GM23248 (cell line): ENCODE data around the gene CADPS2. TPM values are rescaled to one million over a fixed set of nuclear protein-coding genes. Genes with fewer than 3 reads are reported as not detected.

Experiments
- DNase-seq: peaks from one replicate; pipeline ENCODE4 v3.0.0-alpha.2; 2015
- H2AFZ ChIP-seq: fragments of 200-600 bp; sonication (generic); 2 replicates; pipeline ENCODE4 v1.6.1; 2016; ENCODE audit warnings: antibody characterized with exemption
- H3F3A ChIP-seq: fragments of 200-600 bp; sonication (generic); 2 replicates; pipeline ENCODE4 v1.6.1; 2016; ENCODE audit warnings: mild to moderate bottlenecking, antibody characterized with exemption, mixed run types; ENCODE audit not compliant: insufficient read depth
- H3K27ac ChIP-seq: fragments of 200-600 bp; sonication (generic); 2 replicates; pipeline ENCODE4 v1.5.1; 2016; ENCODE audit warnings: mild to moderate bottlenecking
- H3K27me3 ChIP-seq: fragments of 200-600 bp; sonication (generic); replicated peaks from 2 replicates; pipeline ENCODE4 v1.6.1; 2016; ENCODE audit warnings: mild to moderate bottlenecking; ENCODE audit not compliant: insufficient read depth
- H3K36me3 ChIP-seq: fragments of 200-600 bp; sonication (generic); 2 replicates; pipeline ENCODE4 v1.6.1; 2016; ENCODE audit warnings: low read depth, mild to moderate bottlenecking
- H3K4me1 ChIP-seq: fragments of 200-600 bp; sonication (generic); 2 replicates; pipeline ENCODE4 v1.6.1; 2016; ENCODE audit warnings: mild to moderate bottlenecking; ENCODE audit not compliant: insufficient read depth
- H3K4me2 ChIP-seq: fragments of 200-600 bp; sonication (generic); one replicate; pipeline ENCODE4 v1.6.1; 2016; ENCODE audit warnings: mild to moderate bottlenecking; ENCODE audit not compliant: unreplicated experiment
- H3K4me3 ChIP-seq: fragments of 200-600 bp; sonication (generic); 2 replicates; pipeline ENCODE4 v1.5.1; 2016; ENCODE audit warnings: mild to moderate bottlenecking
- H3K79me2 ChIP-seq: fragments of 200-600 bp; sonication (generic); 2 replicates; pipeline ENCODE4 v1.6.1; 2016; ENCODE audit warnings: mild to moderate bottlenecking; ENCODE audit not compliant: insufficient read depth
- H3K9ac ChIP-seq: fragments of 200-600 bp; sonication (generic); 2 replicates; pipeline ENCODE4 v1.6.1; 2016; ENCODE audit warnings: mild to moderate bottlenecking
- H3K9me2 ChIP-seq: fragments of 200-600 bp; sonication (generic); 2 replicates; pipeline ENCODE4 v1.6.1; 2016; ENCODE audit warnings: mixed run types, mild to moderate bottlenecking, moderate library complexity; ENCODE audit not compliant: insufficient read depth
- H3K9me3 ChIP-seq: fragments of 200-600 bp; sonication (generic); one replicate; pipeline ENCODE4 v1.6.1; 2017; ENCODE audit warnings: low read depth
- H4K20me1 ChIP-seq: fragments of 200-600 bp; sonication (generic); 2 replicates; pipeline ENCODE4 v1.6.0; 2016; ENCODE audit not compliant: insufficient read depth
- EZH2 ChIP-seq: fragments of 200-600 bp; sonication (generic); IDR thresholded peaks from 2 replicates; pipeline ENCODE4 v1.6.1; 2018; ENCODE audit warnings: antibody characterized with exemption, mild to moderate bottlenecking; ENCODE audit not compliant: insufficient read depth, poor library complexity, severe bottlenecking
- EZH2phosphoT487 ChIP-seq: fragments of 200-600 bp; sonication (generic); IDR thresholded peaks from 2 replicates; pipeline ENCODE4 v1.6.1; 2018; ENCODE audit warnings: antibody characterized with exemption, moderate library complexity, mild to moderate bottlenecking, low read depth; ENCODE audit not compliant: insufficient read depth
- WGBS, 2 experiments: methylation state at CpG; one replicate each; pipeline ENCODE4 v1.1.6; 2015 to 2017; ENCODE audit warnings: low lambda C conversion rate in 2 of 2, low coverage in 1 of 2; ENCODE audit errors: missing lambda C conversion rate in 2 of 2; 5-methylcytosine and 5-hydroxymethylcytosine counted together
- in situ Hi-C: fragments of 300-500 bp; cut with MboI; formaldehyde crosslinking; loops from 2 replicates; pipeline ENCODE4 v1.15.0; 2020
- polyA plus RNA-seq: library from polyadenylated mRNA; unstranded; fragments of >200 nt; fragmentation: Nextera tagmentation; extraction: Ambion mirVana; gene quantifications from 2 replicates; pipeline ENCODE4 v1.2.1, GENCODE V29; 2016
- total RNA-seq: library from RNA; depleted of rRNA; stranded (reverse); fragments of >200 nt; shearing (Covaris generic); gene quantifications from 2 replicates; pipeline ENCODE4 v1.2.3, GENCODE V29; 2014

The CADPS2 gene
- total and polyA plus RNA-seq, 2 experiments from 2014 or later, result 0.06 to 0.43 TPM

DNA sequence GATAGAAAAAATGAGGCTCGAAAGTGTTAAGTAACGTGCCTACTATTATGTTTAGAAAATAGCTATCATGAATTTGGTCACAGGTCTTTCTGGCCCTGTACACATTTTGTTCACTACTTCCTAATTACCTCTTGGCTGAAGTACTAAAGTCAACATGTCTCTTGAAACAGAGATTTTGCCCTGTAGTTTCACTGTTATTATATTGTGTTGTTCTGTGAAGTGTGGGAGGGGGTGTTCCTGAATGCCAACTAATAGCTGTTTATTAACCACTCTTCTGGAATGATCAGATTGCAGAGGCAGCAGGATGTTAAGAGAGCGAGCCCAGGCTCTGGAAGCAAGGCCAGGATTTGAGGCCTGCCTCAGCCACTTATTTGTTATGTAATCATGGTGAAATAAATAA, 259.5 kb downstream of the CADPS2 start:
- Histone ChIP-seq H3K9ac (no peak overlapping the region), H4K20me1 (no peaks in the 10 kb centered on the region), H3F3A (no peaks in the 10 kb centered on the region), H3K27ac (no peak overlapping the region), H3K27me3 (no peaks in the 10 kb centered on the region), H3K4me2 (no peak overlapping the region), H2AFZ (no peak overlapping the region), H3K36me3 (no peaks in the 10 kb centered on the region), H3K4me1 (no peaks in the 10 kb centered on the region), H3K9me2 (no peaks in the 10 kb centered on the region), H3K4me3 (no peak overlapping the region), H3K79me2 (no peaks in the 10 kb centered on the region), H3K9me3 (no peaks in the 10 kb centered on the region)
- no peak for TF ChIP-seq EZH2
- no peak for TF ChIP-seq EZH2phosphoT487
- 33 to 35% methylated on average over 3 of the region's 3 CpGs for WGBS, 2 experiments
- in situ Hi-C loops, result no loop called here
- no peak for DNase-seq

- Histone ChIP-seq H3K9me3 (no peaks in the 10 kb centered on the region), H3K4me3 (no peak overlapping the region), H3K27ac (no peak overlapping the region), H4K20me1 (no peaks in the 10 kb centered on the region), H2AFZ (no peak overlapping the region), H3K79me2 (no peaks in the 10 kb centered on the region), H3K27me3 (no peaks in the 10 kb centered on the region), H3K9me2 (no peaks in the 10 kb centered on the region), H3K36me3 (no peaks in the 10 kb centered on the region), H3K4me2 (no peak overlapping the region), H3K4me1 (no peaks in the 10 kb centered on the region), H3K9ac (no peak overlapping the region), H3F3A (no peaks in the 10 kb centered on the region)
- WGBS, 2 experiments, result 33 to 54% methylated on average over 1 of the region's 1 CpG
- DNase-seq, result no peak
- in situ Hi-C loops, result no loop called here
- TF ChIP-seq EZH2phosphoT487 (no peak), EZH2 (no peak)
Observed at GRCh38 chr7:122622682-122623081, 263.6 kb downstream of the CADPS2 start.

GRCh38 chr7:122619664-122620063, 266.6 kb downstream of the CADPS2 start:
- Histone ChIP-seq H3K9me2 (no peaks in the 10 kb centered on the region), H3K36me3 (no peaks in the 10 kb centered on the region), H4K20me1 (no peaks in the 10 kb centered on the region), H3K4me3 (no peak overlapping the region), H3K4me2 (no peak overlapping the region), H3K27me3 (no peaks in the 10 kb centered on the region), H3K27ac (no peak overlapping the region), H3K4me1 (no peaks in the 10 kb centered on the region), H2AFZ (no peak overlapping the region), H3K9ac (no peak overlapping the region), H3K9me3 (no peaks in the 10 kb centered on the region), H3K79me2 (no peaks in the 10 kb centered on the region), H3F3A (no peaks in the 10 kb centered on the region)
- in situ Hi-C loops, result no loop called here
- WGBS, 2 experiments, result 19 to 23% methylated on average over 2 of the region's 2 CpGs
- no peak for TF ChIP-seq EZH2
- TF ChIP-seq EZH2phosphoT487, result no peak
- DNase-seq, result no peak

GRCh38 chr7:122618585-122619189, 267.6 kb downstream of the CADPS2 start:
- H3K9ac ChIP-seq, result no peak overlapping the region
- no peaks in the 10 kb centered on the region for H3K27me3 ChIP-seq
- H4K20me1 ChIP-seq, result no peaks in the 10 kb centered on the region
- WGBS, 2 experiments, result 35 to 44% methylated on average over 2 of the region's 2 CpGs
- in situ Hi-C loops, result no loop called here
- H3K36me3 ChIP-seq, result no peaks in the 10 kb centered on the region
- no peak for DNase-seq
- no peak overlapping the region for H3K4me3 ChIP-seq
- H3K9me3 ChIP-seq, result no peaks in the 10 kb centered on the region
- H3F3A ChIP-seq, result no peaks in the 10 kb centered on the region
- no peak overlapping the region for H2AFZ ChIP-seq
- no peak overlapping the region for H3K4me2 ChIP-seq
- TF ChIP-seq EZH2 (no peak), EZH2phosphoT487 (no peak)
- no peak overlapping the region for H3K27ac ChIP-seq
- no peaks in the 10 kb centered on the region for H3K9me2 ChIP-seq
- H3K4me1 ChIP-seq, result no peaks in the 10 kb centered on the region
- no peaks in the 10 kb centered on the region for H3K79me2 ChIP-seq

DNA sequence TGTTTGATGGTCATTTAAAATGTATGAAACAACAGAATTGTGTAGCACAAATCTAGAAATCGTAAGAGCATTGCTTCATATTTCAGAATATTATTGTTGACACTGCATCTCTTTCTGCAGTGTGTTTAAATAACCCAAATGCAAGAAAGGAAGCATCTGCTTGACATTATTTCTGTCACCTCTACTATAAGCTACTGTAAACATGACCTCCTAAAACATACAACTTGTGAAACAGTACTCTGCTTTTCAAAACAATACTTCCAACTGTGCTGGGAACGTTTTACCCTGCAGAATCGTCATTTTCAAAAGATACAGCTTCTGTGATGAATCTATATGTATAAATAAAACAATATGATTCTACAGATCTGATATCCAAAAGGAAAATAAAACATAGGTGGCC, 269.3 kb downstream of the CADPS2 start:
- Histone ChIP-seq H3K4me2 (no peak overlapping the region), H3K27me3 (no peaks in the 10 kb centered on the region), H3K79me2 (no peaks in the 10 kb centered on the region), H4K20me1 (no peaks in the 10 kb centered on the region), H3K9me2 (no peaks in the 10 kb centered on the region), H3F3A (no peaks in the 10 kb centered on the region), H3K36me3 (no peaks in the 10 kb centered on the region), H3K9me3 (no peaks in the 10 kb centered on the region), H3K4me1 (no peaks in the 10 kb centered on the region), H3K27ac (no peak overlapping the region), H2AFZ (no peak overlapping the region), H3K9ac (no peak overlapping the region), H3K4me3 (no peak overlapping the region)
- in situ Hi-C loops, result no loop called here
- no peak for DNase-seq
- no peak for TF ChIP-seq EZH2
- TF ChIP-seq EZH2phosphoT487, result no peak
- 4 to 8% methylated on average over 3 of the region's 3 CpGs for WGBS, 2 experiments
